Measurements from ENCODE around the gene CD200R1. TPM values are rescaled to one million over a fixed set of nuclear protein-coding genes. Genes with fewer than 3 reads are reported as not detected.

CD200R1 gene
- total and polyA plus RNA-seq, 2 of the 4 experiments (the other 2 are of a cell fraction), result under 0.01 to 0.05 TPM

DNA sequence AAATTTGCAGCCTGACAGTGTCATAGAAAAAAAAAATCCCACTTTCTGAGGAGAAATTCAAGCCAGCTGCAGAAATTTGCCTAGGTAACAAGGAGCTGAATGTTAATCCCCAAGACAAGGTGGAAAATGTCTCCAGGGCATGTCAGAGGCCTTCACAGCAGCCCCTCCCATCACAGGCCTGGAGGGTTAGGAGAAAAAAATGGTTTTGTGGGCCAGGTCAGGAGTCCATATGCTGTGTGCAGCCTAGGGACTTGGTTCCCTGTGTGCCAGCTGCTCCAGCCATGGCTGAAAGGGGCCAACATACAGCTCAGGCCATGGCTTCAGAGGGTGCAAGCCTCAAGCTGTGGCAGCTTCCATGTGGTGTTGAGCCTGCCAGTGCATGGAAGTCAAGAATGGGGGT is 11.2 kb downstream of the CD200R1 start:
- Histone ChIP-seq H2BK120ac (ENCODE audit: low read depth, low read length) (no peak overlapping the region), H2BK15ac (ENCODE audit: low read depth, low read length) (no peak overlapping the region), H3K27me3 (ENCODE audit: control insufficient read depth, insufficient read depth, low read length) (peaks cover 18% of the 10 kb centered on the region), H3K23ac (ENCODE audit: low read depth, low read length) (no peak overlapping the region), H3K14ac (replicated peaks; ENCODE audit: low read depth, low read length) (no peak overlapping the region), H3K56ac (ENCODE audit: extremely low read depth, insufficient read depth, low read length) (no peak overlapping the region), H3K4ac (ENCODE audit: low read depth, low read length) (no peak overlapping the region), H3K27ac (ENCODE audit: insufficient read depth, low read length) (no peak overlapping the region), H3K79me1 (ENCODE audit: low read depth in 1 of 2, low read length in 2 of 2) (no peaks in the 10 kb centered on the region), H4K8ac (ENCODE audit: low read depth in 2 of 2, low read length in 2 of 2) (no peak overlapping the region), H3K9ac (ENCODE audit: low read depth, low read length) (no peak overlapping the region), H4K5ac (ENCODE audit: low read depth, low read length) (no peak overlapping the region), H2BK5ac (ENCODE audit: low read depth, low read length, poor library complexity, severe bottlenecking) (no peak overlapping the region), H2BK20ac (ENCODE audit: low read depth, low read length) (no peak overlapping the region), H3K4me3 (ENCODE audit: insufficient read depth, low read depth, low read length) (no peak overlapping the region), H2AFZ (replicated peaks; ENCODE audit: low read length, poor library complexity) (no peak overlapping the region), H4K20me1 (ENCODE audit: insufficient read depth, low read length) (no peaks in the 10 kb centered on the region), H4K91ac (ENCODE audit: insufficient read depth, low read depth, low read length) (no peak overlapping the region), H3K9me1 (ENCODE audit: insufficient read depth, low read length) (no peaks in the 10 kb centered on the region), H2AK5ac (ENCODE audit: low read depth, low read length) (no peak overlapping the region), H3K36me3 (ENCODE audit: control insufficient read depth, insufficient read depth, low read length) (no peaks in the 10 kb centered on the region), H3K4me1 (ENCODE audit: control insufficient read depth, insufficient read depth, low read length) (no peaks in the 10 kb centered on the region), H3K18ac (ENCODE audit: low read depth, low read length) (no peak overlapping the region), H2AK9ac (replicated peaks; ENCODE audit: low read depth, low read length, poor library complexity) (no peak overlapping the region), H3K4me2 (ENCODE audit: low read depth, low read length) (no peak overlapping the region), H3K9me3 (ENCODE audit: control insufficient read depth, insufficient read depth, low read length) (no peaks in the 10 kb centered on the region)
- POLR2A ChIA-PET (ENCODE audit: unreplicated experiment), result no interaction called here
- DNase-seq (no peak), ATAC-seq (ENCODE audit: low read depth) (no peak)
- CTCF ChIA-PET, result no interaction called here
- in situ Hi-C loops (cut with MboI; ENCODE audit: low sequenced_read_pairs), result no loop called here
- intact Hi-C loops (cut with micrococcal nuclease), result no loop called here
- BruUV-seq (replicated peaks), result no TSS peak
- dilution Hi-C loops (cut with HindIII; ENCODE audit: low sequenced_read_pairs, unreplicated experiment), result no loop called here
- TF ChIP-seq, protein P1, sequence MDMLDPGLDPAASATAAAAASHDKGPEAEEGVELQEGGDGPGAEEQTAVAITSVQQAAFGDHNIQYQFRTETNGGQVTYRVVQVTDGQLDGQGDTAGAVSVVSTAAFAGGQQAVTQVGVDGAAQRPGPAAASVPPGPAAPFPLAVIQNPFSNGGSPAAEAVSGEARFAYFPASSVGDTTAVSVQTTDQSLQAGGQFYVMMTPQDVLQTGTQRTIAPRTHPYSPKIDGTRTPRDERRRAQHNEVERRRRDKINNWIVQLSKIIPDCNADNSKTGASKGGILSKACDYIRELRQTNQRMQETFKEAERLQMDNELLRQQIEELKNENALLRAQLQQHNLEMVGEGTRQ (IDR thresholded peaks at IDR 0.05; ENCODE audit: low read depth, low read length), result no peak
- TF ChIP-seq NFE2L2 (IDR thresholded peaks at IDR 0.05; ENCODE audit: low read depth, low read length), result no peak
- TF ChIP-seq POLR2A (IDR thresholded peaks at IDR 0.05; ENCODE audit: low read depth, low read length), result no peak
- no peak for TF ChIP-seq CHD1 (IDR thresholded peaks at IDR 0.05; ENCODE audit: low read depth, low read length)
- no peak for TF ChIP-seq FOS (IDR thresholded peaks at IDR 0.05; ENCODE audit: low read depth, low read length)
- no peak for TF ChIP-seq MAZ (IDR thresholded peaks at IDR 0.05; ENCODE audit: borderline replicate concordance, low read depth, low read length)
- TF ChIP-seq, protein P2, sequence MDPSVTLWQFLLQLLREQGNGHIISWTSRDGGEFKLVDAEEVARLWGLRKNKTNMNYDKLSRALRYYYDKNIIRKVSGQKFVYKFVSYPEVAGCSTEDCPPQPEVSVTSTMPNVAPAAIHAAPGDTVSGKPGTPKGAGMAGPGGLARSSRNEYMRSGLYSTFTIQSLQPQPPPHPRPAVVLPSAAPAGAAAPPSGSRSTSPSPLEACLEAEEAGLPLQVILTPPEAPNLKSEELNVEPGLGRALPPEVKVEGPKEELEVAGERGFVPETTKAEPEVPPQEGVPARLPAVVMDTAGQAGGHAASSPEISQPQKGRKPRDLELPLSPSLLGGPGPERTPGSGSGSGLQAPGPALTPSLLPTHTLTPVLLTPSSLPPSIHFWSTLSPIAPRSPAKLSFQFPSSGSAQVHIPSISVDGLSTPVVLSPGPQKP (IDR thresholded peaks at IDR 0.05; ENCODE audit: borderline replicate concordance, low read depth, low read length), result no peak
